Measurements from ENCODE around the gene SYTL3. TPM values are rescaled to one million over a fixed set of nuclear protein-coding genes. Genes with fewer than 3 reads are reported as not detected.

SYTL3 gene
- total RNA-seq, 1 experiment from 2014 or later = 14.2 TPM

GRCh38 chr6:158780246-158780884 lies 130.5 kb downstream of the SYTL3 start:
- Mint-ChIP-seq H3K9me3 (ENCODE audit: low read depth, unreplicated experiment) (no peaks in the 10 kb centered on the region), H3K27ac (ENCODE audit: unreplicated experiment) (peak overlapping the region; percentile 92), H3K36me3 (ENCODE audit: insufficient read depth, unreplicated experiment) (peaks cover 100% of the 10 kb centered on the region), H3K27me3 (ENCODE audit: unreplicated experiment) (no peaks in the 10 kb centered on the region), H3K4me1 (ENCODE audit: low read depth, unreplicated experiment) (peaks cover 91% of the 10 kb centered on the region), H3K4me3 (ENCODE audit: low read depth, unreplicated experiment) (peak overlapping the region; percentile 44)
- no peak for DNase-seq
- BruUV-seq (replicated peaks) = TSS peak; percentile 1
- intact Hi-C loops (cut with micrococcal nuclease; ENCODE audit: unreplicated experiment) = no loop called here
- TF ChIP-seq, protein P1, sequence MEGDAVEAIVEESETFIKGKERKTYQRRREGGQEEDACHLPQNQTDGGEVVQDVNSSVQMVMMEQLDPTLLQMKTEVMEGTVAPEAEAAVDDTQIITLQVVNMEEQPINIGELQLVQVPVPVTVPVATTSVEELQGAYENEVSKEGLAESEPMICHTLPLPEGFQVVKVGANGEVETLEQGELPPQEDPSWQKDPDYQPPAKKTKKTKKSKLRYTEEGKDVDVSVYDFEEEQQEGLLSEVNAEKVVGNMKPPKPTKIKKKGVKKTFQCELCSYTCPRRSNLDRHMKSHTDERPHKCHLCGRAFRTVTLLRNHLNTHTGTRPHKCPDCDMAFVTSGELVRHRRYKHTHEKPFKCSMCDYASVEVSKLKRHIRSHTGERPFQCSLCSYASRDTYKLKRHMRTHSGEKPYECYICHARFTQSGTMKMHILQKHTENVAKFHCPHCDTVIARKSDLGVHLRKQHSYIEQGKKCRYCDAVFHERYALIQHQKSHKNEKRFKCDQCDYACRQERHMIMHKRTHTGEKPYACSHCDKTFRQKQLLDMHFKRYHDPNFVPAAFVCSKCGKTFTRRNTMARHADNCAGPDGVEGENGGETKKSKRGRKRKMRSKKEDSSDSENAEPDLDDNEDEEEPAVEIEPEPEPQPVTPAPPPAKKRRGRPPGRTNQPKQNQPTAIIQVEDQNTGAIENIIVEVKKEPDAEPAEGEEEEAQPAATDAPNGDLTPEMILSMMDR (IDR thresholded peaks at IDR 0.05; ENCODE audit: unreplicated experiment) = no peak
- CTCF ChIA-PET = interaction anchor here (1.0 to 1.1 kb wide), 2 partner anchors 8 to 28 kb away, joined by 3 read pairs; no protein-coding TSS in a partner anchor

GRCh38 chr6:158780988-158781691 lies 131.3 kb downstream of the SYTL3 start:
- H3K4me1 Mint-ChIP-seq (ENCODE audit: low read depth, unreplicated experiment) = peaks cover 90% of the 10 kb centered on the region
- TF ChIP-seq, protein P1 (IDR thresholded peaks at IDR 0.05; ENCODE audit: unreplicated experiment) = no peak
- CTCF ChIA-PET = interaction anchor here (0.7 to 1.1 kb wide), 2 partner anchors 9 to 77 kb away, joined by 3 read pairs; no protein-coding TSS in a partner anchor
- H3K27ac Mint-ChIP-seq (ENCODE audit: unreplicated experiment) = peak overlapping the region; percentile 92
- H3K36me3 Mint-ChIP-seq (ENCODE audit: insufficient read depth, unreplicated experiment) = peaks cover 100% of the 10 kb centered on the region
- H3K27me3 Mint-ChIP-seq (ENCODE audit: unreplicated experiment) = no peaks in the 10 kb centered on the region
- H3K9me3 Mint-ChIP-seq (ENCODE audit: low read depth, unreplicated experiment) = no peaks in the 10 kb centered on the region
- H3K4me3 Mint-ChIP-seq (ENCODE audit: low read depth, unreplicated experiment) = peak overlapping the region; percentile 44
- DNase-seq = peak; percentile 70
- intact Hi-C loops (cut with micrococcal nuclease; ENCODE audit: unreplicated experiment) = no loop called here
- no TSS peak for BruUV-seq (replicated peaks)

- Mint-ChIP-seq H3K9me3 (ENCODE audit: low read depth, unreplicated experiment) (no peaks in the 10 kb centered on the region), H3K27ac (ENCODE audit: unreplicated experiment) (peak overlapping the region; percentile 92), H3K27me3 (ENCODE audit: unreplicated experiment) (no peaks in the 10 kb centered on the region), H3K36me3 (ENCODE audit: insufficient read depth, unreplicated experiment) (peaks cover 100% of the 10 kb centered on the region), H3K4me1 (ENCODE audit: low read depth, unreplicated experiment) (peaks cover 90% of the 10 kb centered on the region), H3K4me3 (ENCODE audit: low read depth, unreplicated experiment) (peak overlapping the region; percentile 44)
- intact Hi-C loops (cut with micrococcal nuclease; ENCODE audit: unreplicated experiment) = no loop called here
- TF ChIP-seq, protein P1 (IDR thresholded peaks at IDR 0.05; ENCODE audit: unreplicated experiment) = no peak
- CTCF ChIA-PET = interaction anchor here (0.7 to 1.1 kb wide), 2 partner anchors 10 to 77 kb away, joined by 3 read pairs; no protein-coding TSS in a partner anchor
- no peak for DNase-seq
- BruUV-seq (replicated peaks) = no TSS peak
These were observed 132.0 kb downstream of the SYTL3 start for GRCh38 chr6:158781692-158782373.

- TF ChIP-seq, protein P1 (IDR thresholded peaks at IDR 0.05; ENCODE audit: unreplicated experiment) = no peak
- BruUV-seq (replicated peaks) = no TSS peak
- no peak for DNase-seq
- peak overlapping the region; percentile 44 for H3K4me3 Mint-ChIP-seq (ENCODE audit: low read depth, unreplicated experiment)
- H3K4me1 Mint-ChIP-seq (ENCODE audit: low read depth, unreplicated experiment) = peaks cover 90% of the 10 kb centered on the region
- peaks cover 100% of the 10 kb centered on the region for H3K36me3 Mint-ChIP-seq (ENCODE audit: insufficient read depth, unreplicated experiment)
- intact Hi-C loops (cut with micrococcal nuclease; ENCODE audit: unreplicated experiment) = no loop called here
- H3K27ac Mint-ChIP-seq (ENCODE audit: unreplicated experiment) = peak overlapping the region; percentile 92
- no peaks in the 10 kb centered on the region for H3K9me3 Mint-ChIP-seq (ENCODE audit: low read depth, unreplicated experiment)
- H3K27me3 Mint-ChIP-seq (ENCODE audit: unreplicated experiment) = no peaks in the 10 kb centered on the region
- CTCF ChIA-PET = no interaction called here
These were observed 132.7 kb downstream of the SYTL3 start for GRCh38 chr6:158782432-158783166.

Data from Calu3 (cell line).